ENCODE measurements around the gene TMEM42.

DNA sequence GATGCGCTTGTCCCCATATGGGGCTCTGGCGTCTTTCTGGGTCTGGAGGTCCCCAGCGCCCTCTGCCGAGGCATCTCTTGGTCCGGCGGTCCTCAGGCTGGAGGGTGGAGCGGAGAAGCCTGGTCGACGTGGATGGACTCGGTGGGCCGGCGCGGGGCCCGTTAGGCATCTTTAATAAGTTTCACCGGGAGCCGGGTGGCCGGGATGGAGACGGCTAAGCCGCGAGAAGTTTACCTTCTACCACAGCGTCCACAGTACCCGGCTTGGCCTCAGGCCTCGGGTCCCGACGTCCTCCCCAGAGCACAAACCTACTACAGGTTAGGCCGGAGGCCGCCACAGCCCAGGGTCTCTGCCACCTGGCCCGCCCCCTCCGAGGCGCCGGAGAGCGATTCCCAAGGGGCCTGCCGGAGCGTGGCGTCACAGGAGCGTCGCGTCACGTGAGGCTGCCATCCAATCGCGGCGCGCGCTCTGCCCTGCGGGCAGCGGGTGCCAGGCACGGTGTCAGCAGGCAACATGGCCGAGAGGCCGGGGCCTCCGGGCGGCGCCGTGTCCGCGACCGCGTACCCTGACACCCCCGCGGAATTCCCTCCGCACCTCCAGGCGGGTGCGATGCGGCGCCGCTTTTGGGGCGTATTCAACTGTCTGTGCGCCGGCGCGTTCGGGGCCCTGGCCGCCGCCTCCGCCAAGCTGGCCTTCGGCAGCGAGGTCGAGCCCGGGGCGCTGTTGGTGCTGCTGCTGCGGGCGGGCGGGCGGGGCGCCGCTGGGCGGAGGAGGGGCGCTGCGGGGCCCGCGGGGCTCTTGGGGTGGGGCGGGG, at the start of gene TMEM42:
- TF ChIP-seq POLR2A (IDR thresholded peaks at IDR 0.05) = peak; percentile 44 to 92
- TF ChIP-seq, protein P1, sequence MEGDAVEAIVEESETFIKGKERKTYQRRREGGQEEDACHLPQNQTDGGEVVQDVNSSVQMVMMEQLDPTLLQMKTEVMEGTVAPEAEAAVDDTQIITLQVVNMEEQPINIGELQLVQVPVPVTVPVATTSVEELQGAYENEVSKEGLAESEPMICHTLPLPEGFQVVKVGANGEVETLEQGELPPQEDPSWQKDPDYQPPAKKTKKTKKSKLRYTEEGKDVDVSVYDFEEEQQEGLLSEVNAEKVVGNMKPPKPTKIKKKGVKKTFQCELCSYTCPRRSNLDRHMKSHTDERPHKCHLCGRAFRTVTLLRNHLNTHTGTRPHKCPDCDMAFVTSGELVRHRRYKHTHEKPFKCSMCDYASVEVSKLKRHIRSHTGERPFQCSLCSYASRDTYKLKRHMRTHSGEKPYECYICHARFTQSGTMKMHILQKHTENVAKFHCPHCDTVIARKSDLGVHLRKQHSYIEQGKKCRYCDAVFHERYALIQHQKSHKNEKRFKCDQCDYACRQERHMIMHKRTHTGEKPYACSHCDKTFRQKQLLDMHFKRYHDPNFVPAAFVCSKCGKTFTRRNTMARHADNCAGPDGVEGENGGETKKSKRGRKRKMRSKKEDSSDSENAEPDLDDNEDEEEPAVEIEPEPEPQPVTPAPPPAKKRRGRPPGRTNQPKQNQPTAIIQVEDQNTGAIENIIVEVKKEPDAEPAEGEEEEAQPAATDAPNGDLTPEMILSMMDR (IDR thresholded peaks at IDR 0.05) = peak in 1 of 6 experiments; percentile 8
